HG03196 (cell line): Measurements from ENCODE around the gene LHX3.
"Not testable (repeated sequence)": the region's sequence is repeated elsewhere in the genome, so short reads cannot be mapped to it uniquely, and the experiment has no call there.

Experiments
- ATAC-seq: cut with Tn5 transposase; IDR thresholded peaks from one replicate; pipeline ENCODE4 v1.9.1; 2021; ENCODE audit not compliant: unreplicated experiment

Gene LHX3

GRCh38 chr9:136242248-136242647 lies 37.3 kb upstream of the LHX3 start:
- ATAC-seq, result no peak

- ATAC-seq, result no peak
Observed at GRCh38 chr9:136241542-136241941, 36.6 kb upstream of the LHX3 start.

GRCh38 chr9:136240941-136241340 lies 36.0 kb upstream of the LHX3 start:
- ATAC-seq, result no peak

GRCh38 chr9:136239983-136240330 lies 35.0 kb upstream of the LHX3 start:
- ATAC-seq, result no peak

GRCh38 chr9:136239135-136239982 lies 34.4 kb upstream of the LHX3 start:
- ATAC-seq, result no peak

GRCh38 chr9:136238342-136238732 lies 33.4 kb upstream of the LHX3 start:
- ATAC-seq, result no peak

GRCh38 chr9:136237486-136238341 lies 32.8 kb upstream of the LHX3 start:
- ATAC-seq, result no peak

- not testable (repeated sequence) for ATAC-seq
Observed at GRCh38 chr9:136236471-136237410, 31.8 kb upstream of the LHX3 start.

GRCh38 chr9:136235709-136236455 lies 31.0 kb upstream of the LHX3 start:
- ATAC-seq, result no peak

GRCh38 chr9:136235171-136235570 lies 30.2 kb upstream of the LHX3 start:
- no peak for ATAC-seq

- no peak for ATAC-seq
Observed at GRCh38 chr9:136234597-136234996, 29.7 kb upstream of the LHX3 start.

GRCh38 chr9:136233868-136234267 lies 28.9 kb upstream of the LHX3 start:
- ATAC-seq, result no peak

GRCh38 chr9:136233411-136233810 lies 28.5 kb upstream of the LHX3 start:
- no peak for ATAC-seq

GRCh38 chr9:136232969-136233368 lies 28.0 kb upstream of the LHX3 start:
- ATAC-seq, result no peak

- no peak for ATAC-seq
Observed at GRCh38 chr9:136231478-136232297, 26.8 kb upstream of the LHX3 start.

- ATAC-seq, result no peak
Observed at GRCh38 chr9:136230773-136231172, 25.8 kb upstream of the LHX3 start.

GRCh38 chr9:136230365-136230764 lies 25.4 kb upstream of the LHX3 start:
- no peak for ATAC-seq

GRCh38 chr9:136229096-136230065 lies 24.5 kb upstream of the LHX3 start:
- ATAC-seq, result no peak
